Fibroblast of lung (primary cell): ENCODE measurements around the gene PRC1. TPM values are rescaled to one million over a fixed set of nuclear protein-coding genes. Genes with fewer than 3 reads are reported as not detected.

Source experiments
- DNase-seq, 2 donors: peaks; one replicate each; pipeline versions ENCODE4 v3.0.0 to v3.0.0-alpha.2; 2010; ENCODE audit warnings: low read depth in 2 of 2
- H2AFZ ChIP-seq: 2 replicates; pipeline ENCODE4 v1.5.1; 2012; ENCODE audit warnings: low read length, control low read depth, inconsistent platforms
- H3K27ac ChIP-seq: 2 replicates; pipeline ENCODE4 v1.5.1; 2011; ENCODE audit warnings: low read length, control low read depth; ENCODE audit not compliant: insufficient read depth
- H3K27me3 ChIP-seq: 2 replicates; pipeline ENCODE4 v1.5.1; 2011; ENCODE audit warnings: mild to moderate bottlenecking, low read length; ENCODE audit not compliant: control insufficient read depth, insufficient read depth
- H3K36me3 ChIP-seq: 2 replicates; pipeline ENCODE4 v1.5.1; 2011; ENCODE audit warnings: low read length; ENCODE audit not compliant: control insufficient read depth, insufficient read depth
- H3K4me1 ChIP-seq: 2 replicates; pipeline ENCODE4 v1.5.1; 2011; ENCODE audit warnings: low read length; ENCODE audit not compliant: control insufficient read depth, insufficient read depth; ENCODE audit errors: extremely low read depth
- H3K4me2 ChIP-seq: 2 replicates; pipeline ENCODE4 v1.5.1; 2011; ENCODE audit warnings: low read length, control low read depth; ENCODE audit not compliant: insufficient read depth; ENCODE audit errors: extremely low read depth
- H3K4me3 ChIP-seq, 4 experiments: fragments of 200-600 bp in 1 of 4; sonication (generic) in 1 of 4; replicated peaks in 1 of 4; 2 replicates each; pipeline ENCODE4 v1.5.1; 2011 to 2016; ENCODE audit warnings: low read length in 4 of 4, low read depth in 3 of 4, mild to moderate bottlenecking in 3 of 4, control low read depth in 2 of 4, inconsistent platforms in 1 of 4, mixed read lengths in 1 of 4; ENCODE audit not compliant: insufficient read depth in 1 of 4; ENCODE audit errors: control extremely low read depth in 1 of 4
- H3K79me2 ChIP-seq: 2 replicates; pipeline ENCODE4 v1.5.1; 2012; ENCODE audit warnings: mild to moderate bottlenecking, low read length, inconsistent platforms; ENCODE audit not compliant: control insufficient read depth, insufficient read depth
- H3K9ac ChIP-seq: 2 replicates; pipeline ENCODE4 v1.5.1; 2011; ENCODE audit warnings: mild to moderate bottlenecking, low read length, control low read depth; ENCODE audit not compliant: insufficient read depth
- H3K9me3 ChIP-seq: 2 replicates; pipeline ENCODE4 v1.5.1; 2012; ENCODE audit warnings: low read depth, low read length; ENCODE audit not compliant: control insufficient read depth, insufficient read depth
- H4K20me1 ChIP-seq: 2 replicates; pipeline ENCODE4 v1.5.1; 2011; ENCODE audit warnings: low read length; ENCODE audit not compliant: control insufficient read depth, insufficient read depth; ENCODE audit errors: extremely low read depth
- CTCF ChIP-seq, 2 donors: IDR thresholded peaks in 1 of 2; conservative IDR thresholded peaks in 1 of 2; 1 replicate in 1 of 2; 2 replicates in 1 of 2; pipeline ENCODE4 v1.5.1; 2011 to 2012; ENCODE audit warnings: low read length in 2 of 2, control low read depth in 1 of 2, inconsistent platforms in 1 of 2, low read depth in 1 of 2, mild to moderate bottlenecking in 1 of 2
- EZH2 ChIP-seq: IDR thresholded peaks from 2 replicates; pipeline ENCODE4 v1.5.1; 2012; ENCODE audit warnings: low read length, control low read depth, mild to moderate bottlenecking; ENCODE audit errors: missing control alignments
- polyA plus RNA-seq, 2 donors: library from polyadenylated mRNA; depleted of rRNA in 1 of 2; stranded (reverse) in 1 of 2; unstranded in 1 of 2; fragments of >200 nt; gene quantifications; 2 replicates each; pipeline ENCODE4 v1.2.1, GENCODE V29; 2011 to 2012; ENCODE audit warnings: missing spikeins in 1 of 2
- total RNA-seq: library from RNA; depleted of rRNA; stranded (reverse); fragments of >200 nt; gene quantifications from 2 replicates; pipeline ENCODE4 v1.2.1, GENCODE V29; 2014

Gene PRC1
- total and polyA plus RNA-seq, 2 donors (not counting 1 experiment from before 2014, with no cell fraction given) = 57.8 to 60.5 TPM

- no peaks in the 10 kb centered on the region for H3K27me3 ChIP-seq
- H3K27ac ChIP-seq = no peak overlapping the region
- no peaks in the 10 kb centered on the region for H4K20me1 ChIP-seq
- no peak for DNase-seq
- H3K4me1 ChIP-seq = peaks cover 6% of the 10 kb centered on the region
- H3K4me2 ChIP-seq = no peak overlapping the region
- peaks cover 17% of the 10 kb centered on the region for H3K36me3 ChIP-seq
- no peak overlapping the region for H3K9ac ChIP-seq
- H3K79me2 ChIP-seq = peaks cover 3% of the 10 kb centered on the region
- H3K9me3 ChIP-seq = no peaks in the 10 kb centered on the region
- H3K4me3 ChIP-seq = no peak overlapping the region
- no peak overlapping the region for H2AFZ ChIP-seq
- no peak for TF ChIP-seq CTCF (conservative IDR thresholded peaks at IDR 0.05 in 1 of 2, IDR thresholded peaks at IDR 0.05 in 1 of 2; ENCODE audit: low read depth in 1 of 2, low read length in 2 of 2)
- TF ChIP-seq EZH2 = no peak
Observed at GRCh38 chr15:90962021-90962420, 32.3 kb downstream of the PRC1 start.

- Histone ChIP-seq H3K4me2 (no peak overlapping the region), H3K27ac (no peak overlapping the region), H3K79me2 (peaks cover 3% of the 10 kb centered on the region), H4K20me1 (no peaks in the 10 kb centered on the region), H3K27me3 (no peaks in the 10 kb centered on the region), H2AFZ (no peak overlapping the region), H3K36me3 (peaks cover 10% of the 10 kb centered on the region), H3K9ac (no peak overlapping the region), H3K9me3 (no peaks in the 10 kb centered on the region), H3K4me3 (no peak overlapping the region), H3K4me1 (peaks cover 6% of the 10 kb centered on the region)
- TF ChIP-seq EZH2 = no peak
- no peak for TF ChIP-seq CTCF (conservative IDR thresholded peaks at IDR 0.05 in 1 of 2, IDR thresholded peaks at IDR 0.05 in 1 of 2; ENCODE audit: low read depth in 1 of 2, low read length in 2 of 2)
- no peak for DNase-seq
Observed at GRCh38 chr15:90960298-90961091, 33.8 kb downstream of the PRC1 start.

DNA sequence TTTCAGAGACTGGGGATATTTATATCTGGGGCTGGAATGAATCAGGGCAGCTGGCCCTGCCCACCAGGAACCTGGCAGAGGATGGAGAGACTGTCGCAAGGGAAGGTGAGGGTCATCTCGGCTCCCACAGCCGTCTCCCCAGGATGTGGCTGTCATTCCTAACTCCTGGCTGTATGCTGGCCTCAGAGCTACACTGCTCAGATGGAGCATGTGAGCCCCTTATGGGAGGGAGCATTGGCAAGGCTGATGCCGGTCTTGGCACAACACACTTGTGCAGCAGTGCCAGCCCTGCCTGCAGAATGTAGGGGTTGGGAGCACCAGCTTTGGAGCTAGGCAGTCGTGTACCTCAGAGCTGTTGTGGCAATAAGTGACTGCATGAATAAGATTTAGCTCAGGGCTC, 34.4 kb downstream of the PRC1 start:
- H4K20me1 ChIP-seq = no peaks in the 10 kb centered on the region
- H3K4me1 ChIP-seq = peaks cover 6% of the 10 kb centered on the region
- peaks cover 3% of the 10 kb centered on the region for H3K79me2 ChIP-seq
- peak; percentile 21 to 23 for DNase-seq
- no peaks in the 10 kb centered on the region for H3K27me3 ChIP-seq
- no peak overlapping the region for H3K27ac ChIP-seq
- no peak overlapping the region for H3K4me3 ChIP-seq
- H3K4me2 ChIP-seq = no peak overlapping the region
- TF ChIP-seq CTCF (conservative IDR thresholded peaks at IDR 0.05 in 1 of 2, IDR thresholded peaks at IDR 0.05 in 1 of 2; ENCODE audit: low read depth in 1 of 2, low read length in 2 of 2) = no peak
- TF ChIP-seq EZH2 = no peak
- no peak overlapping the region for H2AFZ ChIP-seq
- no peak overlapping the region for H3K9ac ChIP-seq
- H3K36me3 ChIP-seq = peaks cover 10% of the 10 kb centered on the region
- H3K9me3 ChIP-seq = no peaks in the 10 kb centered on the region
